Measurements from ENCODE around the gene MEGF11.
"Not testable (repeated sequence)": the region's sequence is repeated elsewhere in the genome, so short reads cannot be mapped to it uniquely, and the experiment has no call there.

Gene MEGF11

DNA sequence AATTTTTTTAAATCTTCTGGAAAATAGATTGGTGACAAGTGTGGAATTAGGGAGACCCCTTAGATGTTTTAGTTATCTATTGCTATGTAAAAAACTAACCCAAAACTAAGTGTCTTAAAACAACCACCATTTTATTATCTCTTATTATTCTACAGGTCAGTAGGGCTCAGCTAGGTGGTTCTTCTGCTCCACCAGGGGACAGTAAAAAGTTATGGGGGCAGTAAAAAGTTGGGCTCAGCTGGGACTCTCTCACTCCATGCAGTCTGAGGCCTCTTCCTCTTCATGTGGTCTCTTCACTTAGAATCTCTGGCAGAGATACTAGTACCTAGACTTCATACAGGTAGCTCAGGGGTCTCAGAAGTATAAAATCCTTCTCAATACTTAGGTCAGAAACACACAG is 21.8 kb upstream of the MEGF11 start:
- DNase-seq: no peak

DNA sequence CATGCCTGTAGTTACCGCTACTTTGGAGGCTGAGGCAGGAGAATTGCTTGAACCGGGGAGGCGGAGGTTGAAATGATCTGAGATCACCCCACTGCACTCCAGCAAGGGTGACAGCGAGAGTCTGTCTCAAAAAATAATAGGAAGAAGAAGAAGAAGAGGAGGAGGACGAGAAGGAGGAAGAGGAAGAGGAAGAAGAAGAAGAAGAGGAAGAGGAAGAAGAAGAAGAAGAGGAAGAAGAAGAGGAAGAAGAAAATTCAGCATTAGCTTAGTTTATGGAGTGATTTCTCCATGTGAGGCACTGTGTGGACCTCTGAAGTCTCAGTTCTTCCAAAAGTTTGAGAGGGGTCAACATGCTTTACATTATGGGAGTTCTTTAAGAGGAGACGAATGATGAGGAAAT is 17.4 kb upstream of the MEGF11 start:
- DNase-seq: no peak

DNA sequence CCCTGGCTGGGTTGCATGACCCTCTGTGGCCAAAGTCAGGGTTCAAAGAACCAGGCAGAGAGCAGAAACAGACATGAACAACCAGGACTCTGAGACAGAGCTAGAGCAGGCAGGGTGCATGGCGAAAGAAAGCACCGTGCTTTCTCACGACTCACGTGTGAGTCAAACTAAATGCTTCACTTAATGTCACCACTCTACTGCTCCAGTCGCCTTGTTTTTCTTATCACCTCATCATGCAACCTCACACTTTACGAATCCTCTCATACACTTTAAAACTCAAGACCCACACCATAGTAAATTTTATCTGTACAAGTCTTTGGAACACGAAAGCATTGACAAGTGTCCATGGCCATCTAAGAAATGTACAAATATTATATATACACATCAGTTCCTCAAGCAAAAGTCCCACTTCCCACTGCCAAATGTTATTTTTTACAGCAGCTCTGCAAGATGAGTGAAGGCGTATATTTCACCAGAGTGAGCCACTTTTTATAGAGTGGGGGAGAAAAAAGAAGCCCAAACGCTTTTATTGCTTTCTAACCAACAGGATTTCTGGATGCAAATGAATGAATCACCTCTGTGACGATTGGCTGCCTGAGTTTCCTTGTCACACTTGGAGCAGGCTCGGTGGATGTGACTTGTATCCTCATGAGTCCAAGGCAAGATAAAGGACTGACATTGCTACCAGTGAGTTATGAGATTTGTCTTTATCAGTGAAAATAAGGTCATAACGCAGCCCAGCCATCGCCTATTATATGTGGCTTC is 16.0 kb upstream of the MEGF11 start:
- DNase-seq: no peak

DNA sequence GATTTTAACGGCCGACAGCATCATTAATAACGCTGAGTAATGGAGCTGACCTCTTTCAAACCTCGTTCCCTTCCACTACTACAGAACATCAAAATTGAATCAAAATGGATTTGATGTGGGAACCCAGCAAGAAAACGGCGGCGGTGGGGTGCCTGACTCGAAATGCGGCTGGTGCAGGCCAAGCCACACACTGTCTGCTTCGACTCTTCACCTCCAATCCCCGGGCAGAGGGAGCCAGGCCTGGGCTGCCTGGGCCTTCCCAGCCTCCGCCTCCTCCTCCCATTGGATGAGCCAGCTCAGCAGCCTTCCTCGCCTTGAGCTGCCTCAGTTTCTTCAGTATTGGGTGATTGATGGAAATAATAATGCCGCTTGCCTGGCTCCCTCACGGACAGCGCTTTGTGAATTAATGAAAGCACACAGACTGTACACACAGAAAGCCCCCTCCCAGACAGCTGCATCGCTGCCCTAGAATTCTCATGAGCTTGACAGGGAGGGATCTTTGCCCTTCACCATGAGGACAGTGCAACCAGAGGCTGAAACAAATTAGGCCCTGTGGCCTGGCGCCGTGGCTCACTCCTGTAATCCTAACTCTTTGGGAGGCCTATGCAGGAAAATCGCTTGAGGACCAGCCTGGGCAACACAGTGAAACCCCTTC is 11.4 kb upstream of the MEGF11 start:
- DNase-seq: no peak

DNA sequence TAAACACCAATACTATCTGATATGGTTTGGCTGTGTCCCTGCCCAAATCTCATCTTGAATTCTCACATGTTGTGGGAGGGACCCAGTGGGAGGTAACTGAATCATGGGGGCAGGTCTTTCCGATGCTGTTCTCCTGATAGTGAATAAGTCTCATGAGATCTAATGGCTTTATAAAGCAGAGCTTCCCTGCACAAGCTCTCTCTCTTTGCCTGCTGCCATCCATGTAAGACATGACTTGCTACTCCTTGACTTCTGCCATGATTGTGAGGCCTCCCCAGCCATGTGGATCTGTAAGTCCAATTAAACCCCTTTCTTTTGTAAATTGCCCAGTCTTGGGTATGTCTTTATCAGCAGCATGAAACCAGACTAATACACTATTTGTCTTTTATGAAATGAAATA is 9.3 kb upstream of the MEGF11 start:
- not testable (repeated sequence) for DNase-seq

DNA sequence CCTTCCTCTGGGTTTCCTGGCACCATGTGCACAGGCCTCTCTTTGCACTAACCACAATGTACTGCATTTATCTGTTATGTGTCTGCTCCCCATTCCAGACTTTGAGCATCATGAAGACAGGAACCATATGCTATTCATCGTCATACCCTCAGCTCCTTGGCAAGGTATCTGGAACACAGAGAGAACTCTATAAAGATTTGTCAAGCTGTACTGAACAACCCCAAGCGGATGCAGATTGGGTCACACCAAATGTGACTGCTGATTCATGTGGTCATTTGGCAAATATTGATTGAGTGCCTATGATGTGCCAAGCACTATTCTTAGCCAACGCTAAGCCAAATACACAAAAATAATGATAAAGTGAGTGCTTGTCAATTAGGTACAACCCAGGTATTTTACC is 7.5 kb upstream of the MEGF11 start:
- DNase-seq: no peak

DNA sequence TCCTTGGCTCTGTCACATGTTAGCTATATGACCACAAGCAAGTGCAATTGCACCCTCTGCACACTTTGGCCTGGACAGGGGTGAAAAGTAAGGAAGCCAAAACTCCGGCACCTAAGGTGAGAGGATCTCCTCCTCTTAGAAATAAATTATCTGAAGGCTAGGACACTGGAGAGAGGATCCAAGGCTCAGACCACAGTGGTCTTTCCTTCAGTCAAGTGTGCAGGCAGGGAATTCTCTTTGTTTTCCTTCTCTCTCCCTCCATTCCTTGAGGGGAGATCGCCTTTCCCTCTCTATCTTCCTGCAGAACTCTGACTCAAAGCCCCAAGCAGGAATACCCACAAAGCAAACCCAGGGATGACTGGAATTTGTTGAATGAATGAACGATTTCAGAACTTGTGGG is 3.1 kb upstream of the MEGF11 start:
- no peak for DNase-seq

DNA sequence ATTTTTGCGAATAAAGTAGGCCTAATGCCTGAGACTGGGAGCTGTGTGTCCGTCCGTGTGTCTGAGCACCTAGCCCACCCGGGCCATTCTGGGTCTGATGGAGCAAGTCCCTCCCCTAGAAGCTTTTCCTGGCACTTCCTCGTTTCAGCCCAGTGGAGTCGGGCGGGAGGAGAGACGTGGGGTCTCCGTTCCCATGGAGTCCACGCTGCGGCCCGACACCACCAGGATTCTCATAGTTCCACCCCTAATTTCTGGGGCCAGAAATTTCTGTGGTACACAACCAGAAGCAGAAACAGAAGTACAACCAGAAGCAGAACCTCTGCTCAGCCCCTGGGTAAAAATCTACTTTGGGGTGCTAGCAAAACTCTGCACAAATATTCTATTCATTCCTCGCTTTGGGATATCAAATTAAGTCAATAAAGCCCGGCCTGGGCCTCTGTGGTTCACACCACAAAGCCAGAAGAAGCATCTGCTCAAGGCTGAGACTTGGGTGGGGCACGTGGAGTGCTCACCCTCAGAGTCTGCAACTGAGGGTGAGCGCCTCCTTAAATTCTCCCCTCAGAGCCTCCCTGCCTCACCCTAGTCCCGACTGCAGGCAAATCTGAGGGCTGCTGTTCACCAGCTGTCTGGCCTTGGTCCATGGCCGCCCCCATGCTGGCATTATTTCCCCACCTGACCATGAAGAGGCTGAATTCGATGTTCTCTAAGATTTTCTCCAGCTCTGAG is 1.6 kb upstream of the MEGF11 start:
- no peak for DNase-seq

DNA sequence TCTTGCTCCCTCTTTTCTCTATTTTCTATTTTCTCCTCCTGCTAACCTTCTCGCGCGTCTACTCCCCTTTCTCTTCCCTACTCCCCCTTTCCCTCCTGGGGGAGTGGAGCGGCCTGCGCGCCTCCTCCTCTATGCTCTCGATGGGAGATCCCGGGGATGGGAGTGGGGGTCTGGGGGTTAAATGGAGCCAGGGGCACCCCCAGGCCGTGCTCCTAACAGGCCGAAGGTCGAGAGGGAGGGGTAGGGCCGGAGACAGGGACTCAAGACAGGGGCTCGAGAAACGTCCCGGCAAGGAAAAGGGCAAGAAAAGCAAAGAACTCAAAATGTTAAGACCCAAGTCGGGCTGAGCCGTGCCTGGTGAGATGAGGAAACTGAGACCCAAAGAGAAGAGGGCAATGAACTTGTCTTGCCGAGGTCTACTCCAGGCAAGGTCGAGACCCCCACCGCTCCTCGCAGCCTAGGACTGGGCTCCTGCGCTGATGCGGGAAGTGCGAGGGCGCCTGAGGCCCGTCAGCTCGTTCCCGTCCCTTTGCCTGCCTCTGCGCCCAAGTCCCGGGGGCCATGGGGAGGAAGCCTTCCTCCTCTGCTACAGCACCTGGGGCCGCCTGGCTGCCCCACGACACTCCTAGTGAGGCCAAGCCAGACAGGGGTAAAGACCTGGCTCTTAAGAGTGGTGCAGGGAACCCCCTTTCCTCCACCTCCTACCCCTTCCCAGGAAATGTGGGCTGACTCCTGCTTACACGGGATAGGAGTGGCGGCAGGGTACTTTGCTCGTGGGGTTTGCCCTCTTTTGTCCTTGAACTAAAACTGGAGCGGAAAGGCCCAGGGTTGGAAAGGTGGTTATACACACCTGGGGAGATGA is 770 bp upstream of the MEGF11 start:
- no peak for DNase-seq

DNA sequence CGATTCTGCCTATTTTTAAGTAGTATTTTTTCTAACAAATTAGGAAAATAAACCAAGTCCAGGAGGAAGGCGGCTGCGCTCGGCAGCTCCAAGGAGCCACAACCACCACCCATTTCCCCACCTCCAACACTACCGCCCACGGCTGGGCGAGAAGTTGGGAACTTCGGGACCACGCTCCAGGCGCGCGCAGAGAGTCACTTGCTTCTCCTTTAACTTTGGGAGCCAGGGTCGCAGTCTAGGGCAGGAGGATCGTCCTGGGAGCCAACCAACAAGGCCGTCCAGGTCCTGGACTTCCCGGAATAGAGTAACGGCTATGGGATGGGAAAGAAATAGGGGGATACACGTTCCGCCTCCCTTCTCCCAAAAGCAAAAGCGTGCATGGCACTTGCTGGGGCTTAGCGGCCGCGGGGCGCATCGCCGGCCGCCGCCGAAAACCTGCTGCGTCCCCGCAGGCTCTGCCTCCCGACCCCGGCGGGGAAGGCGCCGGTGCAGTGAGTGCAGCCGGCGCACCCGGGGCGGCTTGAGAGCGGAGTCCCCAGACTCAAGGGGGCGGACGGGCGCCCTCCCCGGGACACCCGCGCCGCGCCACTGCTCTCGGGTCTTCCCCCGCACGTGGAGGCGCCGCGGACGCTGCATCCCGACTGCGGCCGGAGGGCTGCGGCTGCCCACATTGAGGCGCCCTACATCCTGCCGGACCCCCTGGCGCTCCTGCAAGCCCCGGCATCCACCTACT is 699 bp downstream of the MEGF11 start:
- DNase-seq: no peak

DNA sequence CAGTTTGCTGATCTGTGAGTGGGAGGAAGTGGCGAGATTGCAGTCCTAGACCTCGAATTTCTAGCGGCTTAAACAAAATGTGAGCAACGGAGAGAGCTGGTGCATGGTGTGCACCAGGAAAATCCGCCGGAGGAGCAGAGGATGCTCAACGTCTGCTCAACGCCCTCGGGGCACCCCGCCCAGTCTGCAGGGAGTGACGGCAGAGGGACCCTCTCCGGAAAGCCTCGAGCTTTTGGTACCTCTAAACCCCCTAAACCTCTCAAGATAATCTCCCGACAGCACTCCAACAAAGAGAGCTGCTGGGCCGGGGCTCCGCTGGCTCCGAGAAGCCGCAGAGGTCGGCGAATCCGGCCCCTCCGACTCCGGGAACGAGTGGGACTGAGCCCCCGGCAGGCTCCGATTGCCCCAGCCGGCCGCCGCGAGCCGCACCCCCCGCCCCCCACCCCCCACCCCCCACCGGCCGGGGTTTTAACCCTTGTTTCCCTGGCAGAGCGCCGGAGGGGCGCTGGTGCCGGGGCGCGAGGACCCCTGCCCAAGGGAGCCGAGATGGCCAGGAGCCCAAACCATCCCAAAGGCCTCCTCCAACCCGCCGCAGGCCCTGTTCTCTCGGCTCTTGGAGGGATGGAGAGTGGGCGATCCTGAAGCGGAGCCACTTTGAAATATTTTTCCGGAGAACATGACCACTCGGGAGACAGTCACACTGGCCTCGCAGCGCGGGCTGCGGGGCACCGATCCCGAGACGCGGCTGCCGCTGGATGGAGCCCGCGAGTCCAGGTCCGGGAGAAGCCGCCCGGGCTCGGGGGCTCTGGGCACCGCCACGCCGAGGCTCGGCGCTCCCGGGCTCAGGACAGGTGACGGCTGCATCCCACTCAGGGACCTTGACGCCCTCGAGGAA is 1.5 kb downstream of the MEGF11 start:
- peak; percentile 53 for DNase-seq

DNA sequence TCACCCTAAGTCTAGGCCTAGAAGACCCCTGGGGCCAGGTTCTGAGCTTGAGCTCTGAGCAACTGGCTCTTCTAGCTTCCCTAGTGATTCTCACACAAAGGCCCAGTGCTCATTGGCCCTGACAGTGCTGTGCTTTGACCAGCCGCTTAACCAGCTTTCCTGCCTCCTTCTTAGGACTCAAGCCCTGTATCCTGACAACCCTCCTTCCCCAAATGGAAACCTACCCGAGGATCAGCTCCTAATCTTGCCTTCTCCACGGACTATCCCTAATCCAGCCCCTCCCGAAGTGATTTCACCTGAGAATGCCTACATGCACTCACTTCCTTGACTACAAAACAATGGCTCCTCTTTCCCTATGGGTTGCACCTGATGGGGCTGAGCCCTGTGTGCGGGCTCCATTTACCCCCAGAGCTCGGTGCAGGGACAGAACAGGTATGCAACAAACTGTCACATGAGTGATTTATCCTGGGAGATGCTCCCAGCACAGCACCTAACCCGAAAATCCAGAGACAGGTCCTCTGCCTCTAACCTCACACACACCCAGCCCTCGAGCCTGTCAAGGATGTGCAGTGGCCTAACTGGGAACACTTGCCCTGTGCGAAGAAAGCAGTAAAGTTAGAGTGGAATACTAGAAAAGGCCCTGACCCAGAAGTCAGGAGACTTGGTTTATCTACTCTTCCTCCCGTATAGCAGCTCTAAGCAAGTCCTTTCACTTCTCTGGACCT is 2.3 kb downstream of the MEGF11 start:
- DNase-seq: no peak

DNA sequence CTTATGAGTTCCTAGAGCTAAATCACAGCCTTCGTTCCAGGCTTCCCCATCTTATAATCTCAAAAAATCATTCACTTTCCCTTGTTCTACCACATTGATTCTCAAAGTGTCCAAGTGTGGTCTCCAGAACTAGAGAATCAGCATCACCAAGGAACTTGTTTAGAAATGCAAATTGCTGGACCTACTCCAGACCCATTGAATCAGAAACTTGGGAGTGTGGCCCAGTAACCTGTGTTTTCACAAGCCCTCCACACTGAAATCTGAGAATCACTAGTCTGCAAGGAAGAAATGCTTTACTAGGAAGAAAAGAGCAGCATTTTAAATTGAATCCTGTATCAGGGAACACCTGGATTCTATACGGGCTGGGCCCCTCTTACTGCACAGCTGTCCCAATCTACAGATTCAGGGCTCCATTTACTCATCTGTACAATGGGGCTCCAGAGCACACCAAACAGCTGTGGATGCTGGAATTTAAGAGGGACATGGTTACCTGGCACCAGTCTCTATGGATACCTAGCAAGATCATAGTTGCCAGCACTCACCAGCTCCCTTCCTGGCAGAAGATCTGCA is 3.9 kb downstream of the MEGF11 start:
- no peak for DNase-seq

DNA sequence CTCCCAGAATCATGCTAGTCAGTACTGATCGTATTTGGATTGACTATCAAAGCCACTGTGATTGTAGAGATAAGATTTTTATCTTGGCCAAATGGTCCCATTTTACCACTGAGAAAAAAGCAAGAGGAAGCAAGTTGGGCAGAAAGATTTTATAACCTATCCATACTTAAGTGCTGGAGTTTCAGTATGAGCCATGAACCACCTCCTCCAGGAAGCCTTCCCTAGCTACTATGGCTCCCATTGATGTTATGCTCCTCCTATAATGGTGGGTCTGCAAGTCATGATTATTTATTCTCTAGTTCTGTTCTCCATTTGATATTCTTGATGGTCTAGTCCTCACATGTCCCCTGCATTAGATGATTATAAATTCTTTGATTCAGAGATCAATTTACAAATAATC is 6.6 kb downstream of the MEGF11 start:
- DNase-seq: no peak

DNA sequence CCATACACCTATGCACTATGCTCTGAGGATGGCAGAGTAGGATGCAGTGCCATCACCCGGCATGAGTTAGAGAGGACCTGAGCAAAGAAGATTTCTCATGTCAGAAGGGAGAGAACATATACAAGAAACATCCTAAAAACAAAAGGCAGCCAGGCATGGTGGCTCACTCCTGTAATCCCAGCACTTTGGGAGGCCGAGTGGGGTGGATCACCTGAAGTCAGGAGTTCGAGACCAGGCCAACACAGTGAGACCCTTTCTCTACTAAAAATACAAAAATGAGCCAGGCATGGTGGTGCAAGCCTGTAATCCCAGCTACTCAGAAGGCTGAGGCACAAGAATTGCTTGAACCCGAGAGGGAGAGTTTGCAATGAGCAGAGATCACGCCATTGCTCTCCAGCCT is 7.7 kb downstream of the MEGF11 start:
- DNase-seq: not testable (repeated sequence)

DNA sequence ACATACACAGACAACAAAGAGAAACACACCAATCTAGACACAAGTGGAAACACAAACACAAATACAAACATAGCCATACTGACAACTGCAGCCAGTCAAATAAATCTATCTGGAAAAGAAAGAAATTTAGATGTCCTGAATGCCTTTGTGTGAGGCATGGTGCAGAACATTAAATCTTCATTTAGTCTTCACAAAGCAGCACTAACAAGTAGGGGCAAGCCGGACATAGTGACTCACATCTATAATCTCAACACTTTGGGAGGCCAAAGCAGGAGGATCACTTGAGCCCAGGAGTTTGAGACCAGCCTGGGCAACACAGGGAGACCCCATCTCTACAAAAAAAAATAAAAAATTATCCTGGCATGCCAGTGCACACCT is 11.7 kb downstream of the MEGF11 start:
- DNase-seq: no peak

DNA sequence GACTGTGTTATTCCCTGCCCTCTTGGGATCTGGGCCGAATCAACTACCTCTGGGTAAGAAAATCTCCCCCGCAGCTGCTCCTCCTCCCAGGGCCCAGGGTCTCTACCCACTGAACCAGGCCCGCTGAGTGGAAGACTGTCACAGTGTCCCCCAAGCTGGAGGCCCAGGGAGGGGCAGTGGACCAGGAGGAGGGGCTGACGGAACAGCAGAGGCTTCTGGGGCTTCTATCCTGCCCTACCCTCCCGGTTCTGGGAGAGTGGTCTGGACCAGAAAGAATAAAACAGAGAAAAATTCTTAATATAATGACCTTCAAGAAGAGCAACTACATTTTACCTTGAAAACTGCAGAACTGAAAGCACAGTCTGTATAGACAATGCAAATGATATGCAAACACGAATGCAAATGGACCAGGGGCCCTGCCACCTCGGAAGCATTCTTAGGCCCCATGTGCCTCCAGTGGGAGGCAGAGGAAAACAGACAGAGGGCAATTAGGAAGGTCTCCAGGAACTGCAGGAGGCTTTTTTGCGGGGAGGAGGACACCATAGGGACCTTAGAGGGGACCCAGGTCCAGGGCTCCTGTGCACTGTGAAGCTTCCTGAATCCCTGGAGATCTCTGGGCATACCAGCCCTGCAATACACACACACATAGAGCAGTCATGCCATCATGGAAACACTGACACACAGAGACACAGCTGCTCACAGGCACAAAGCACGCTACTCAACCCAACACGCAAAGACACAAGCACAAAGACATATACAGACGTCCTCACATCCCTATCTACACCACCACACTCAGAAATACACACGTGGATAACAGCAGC is 12.3 kb downstream of the MEGF11 start:
- DNase-seq: no peak

DNA sequence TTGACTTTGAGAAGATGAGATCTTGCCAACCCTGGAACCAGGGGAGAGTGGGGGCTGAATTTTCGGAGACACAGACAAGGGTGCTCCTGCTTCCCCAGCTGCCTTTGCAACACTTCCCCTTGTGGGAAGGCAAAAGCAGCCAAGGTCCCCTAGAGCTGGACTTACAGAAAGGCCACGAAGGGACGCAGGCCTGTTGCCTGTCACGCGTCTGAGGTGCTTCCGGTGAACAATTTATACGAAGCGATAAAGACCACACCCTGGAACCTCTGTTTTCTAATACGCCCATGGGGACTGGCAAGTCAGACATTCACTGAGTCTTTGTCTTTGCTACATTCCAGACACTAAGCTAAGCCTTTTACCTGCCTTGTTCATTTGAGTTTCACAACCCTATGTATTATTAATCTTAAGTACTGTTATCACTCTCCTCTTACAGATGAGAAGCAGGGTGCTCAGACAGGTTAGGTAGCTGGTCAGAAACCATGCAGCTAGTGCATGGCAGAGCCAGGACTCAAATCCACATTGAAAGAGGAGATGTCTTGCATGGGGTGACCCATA is 13.2 kb downstream of the MEGF11 start:
- DNase-seq: no peak

DNA sequence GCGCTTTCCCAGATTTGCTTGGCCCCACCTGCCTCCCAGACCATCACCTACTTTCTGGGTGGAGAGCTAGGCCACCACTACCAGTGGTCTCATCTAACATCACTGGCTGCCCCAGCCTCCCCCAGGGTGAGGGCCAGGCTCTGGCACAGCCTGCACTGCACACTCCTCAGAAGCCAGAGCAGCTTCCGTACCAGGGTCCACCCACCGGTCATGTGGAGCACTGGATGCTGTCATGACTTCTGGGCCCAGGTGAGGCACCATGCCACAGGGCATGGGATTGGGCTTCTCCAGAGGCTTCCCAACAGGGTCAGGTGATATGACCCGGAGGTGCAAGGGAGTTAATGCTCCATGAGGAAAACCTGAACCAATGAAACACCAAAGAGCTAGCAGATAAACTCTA is 14.0 kb downstream of the MEGF11 start:
- no peak for DNase-seq
